GM21737 (cell line): ENCODE data around the gene RAB22A.
"Not testable (repeated sequence)": the region's sequence is repeated elsewhere in the genome, so short reads cannot be mapped to it uniquely, and the experiment has no call there.

ENCODE experiments used
- ATAC-seq: cut with Tn5 transposase; IDR thresholded peaks from one replicate; pipeline ENCODE4 v1.9.1; 2021; ENCODE audit warnings: mild to moderate bottlenecking, moderate library complexity; ENCODE audit not compliant: unreplicated experiment

RAB22A gene

DNA sequence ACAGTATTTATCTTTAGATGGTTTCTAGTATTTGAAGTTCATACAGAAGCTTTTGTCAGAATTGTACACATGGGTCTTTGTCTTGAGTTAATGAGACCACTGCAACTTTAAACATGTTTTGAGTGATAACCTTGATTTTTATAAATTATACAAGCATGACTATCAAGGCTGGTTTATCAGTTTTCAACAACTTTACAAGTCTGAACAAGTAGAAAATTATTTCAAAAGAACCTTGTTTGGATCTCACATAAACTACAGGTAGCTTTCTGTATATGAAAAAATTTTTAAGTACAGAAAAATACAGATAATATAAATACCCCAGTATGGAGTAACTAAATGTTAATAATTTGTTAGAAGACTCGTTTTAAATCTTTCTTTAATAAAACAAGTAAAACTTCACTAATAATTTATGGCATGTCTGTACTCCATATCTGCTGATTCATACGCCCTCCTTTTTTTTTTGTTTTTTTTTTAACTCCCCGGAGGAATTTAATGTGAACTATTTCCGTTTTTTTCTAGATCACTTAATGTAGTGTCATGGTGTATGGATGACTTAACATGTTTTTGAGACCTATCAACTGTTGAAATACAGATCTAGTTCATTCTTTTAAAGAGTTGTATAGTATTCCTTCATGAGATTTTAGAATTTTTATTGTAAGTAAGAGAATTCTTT, 97.8 kb downstream of the RAB22A start:
- no peak for ATAC-seq

DNA sequence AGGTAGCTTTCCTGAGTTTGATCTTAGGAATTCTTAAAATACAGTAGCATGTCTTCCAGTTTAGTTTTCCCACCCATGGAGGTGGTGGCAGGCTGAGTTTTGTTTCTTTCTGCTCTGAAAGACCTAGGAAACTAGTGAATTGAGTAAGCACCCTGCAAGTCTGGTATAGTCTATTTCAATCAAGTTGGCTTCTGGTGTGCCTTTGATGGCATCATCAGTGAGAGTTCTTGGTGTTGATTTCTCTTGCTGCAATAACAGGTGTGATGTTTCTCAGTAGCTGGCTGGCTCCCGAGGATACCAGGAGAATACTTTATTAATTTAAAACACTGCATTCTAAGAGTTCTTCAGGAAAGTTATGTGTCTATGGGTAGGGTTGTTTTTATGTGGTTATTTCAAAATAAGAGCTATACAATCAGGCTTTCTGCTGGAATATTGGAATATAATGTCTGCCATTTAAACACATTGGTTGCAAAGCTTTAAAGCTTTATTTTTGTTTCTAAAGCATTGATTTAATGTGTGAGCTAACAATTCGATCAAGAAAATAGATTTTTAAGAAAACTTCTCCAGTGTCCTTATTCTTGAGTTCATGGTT, 98.5 kb downstream of the RAB22A start:
- peak; percentile 50 for ATAC-seq

GRCh38 chr20:58408603-58409246, 99.2 kb downstream of the RAB22A start:
- no peak for ATAC-seq

- not testable (repeated sequence) for ATAC-seq
Observed at GRCh38 chr20:58414216-58414615, 104.7 kb downstream of the RAB22A start.

DNA sequence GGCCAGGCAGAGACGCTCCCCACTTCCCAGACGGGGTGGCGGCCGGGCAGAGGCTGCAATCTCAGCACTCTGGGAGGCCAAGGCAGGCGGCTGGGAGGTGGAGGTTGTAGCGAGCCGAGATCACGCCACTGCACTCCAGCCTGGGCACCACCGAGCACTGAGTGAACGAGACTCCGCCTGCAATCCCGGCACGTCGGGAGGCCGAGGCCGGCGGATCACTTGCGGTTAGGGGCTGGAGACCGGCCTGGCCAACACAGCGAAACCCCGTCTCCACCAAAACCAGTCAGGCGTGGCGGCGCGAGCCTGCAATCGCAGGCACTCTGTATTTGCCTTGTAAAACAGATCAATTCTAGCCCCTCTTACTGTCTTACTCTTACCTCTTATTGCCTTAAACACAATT, 105.3 kb downstream of the RAB22A start:
- not testable (repeated sequence) for ATAC-seq

DNA sequence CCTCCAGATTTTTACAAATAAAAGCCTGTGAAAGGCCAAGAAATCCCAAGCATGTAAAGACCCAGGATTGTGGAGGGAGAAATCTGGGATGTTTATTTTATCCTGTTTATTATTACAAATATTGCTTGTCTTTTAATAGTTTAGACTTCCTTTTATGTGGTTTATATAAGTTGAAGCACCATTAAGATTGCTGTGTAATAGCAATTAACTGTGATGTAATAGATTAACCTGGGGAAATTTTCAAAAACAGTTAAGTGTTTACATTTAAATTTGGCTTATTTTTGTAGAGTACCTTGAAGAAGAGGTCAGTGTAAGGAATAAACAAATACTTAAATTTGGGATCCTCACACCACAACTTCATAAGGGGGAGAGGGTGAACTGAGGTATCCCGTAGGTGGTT, 106.5 kb downstream of the RAB22A start:
- ATAC-seq, result no peak

DNA sequence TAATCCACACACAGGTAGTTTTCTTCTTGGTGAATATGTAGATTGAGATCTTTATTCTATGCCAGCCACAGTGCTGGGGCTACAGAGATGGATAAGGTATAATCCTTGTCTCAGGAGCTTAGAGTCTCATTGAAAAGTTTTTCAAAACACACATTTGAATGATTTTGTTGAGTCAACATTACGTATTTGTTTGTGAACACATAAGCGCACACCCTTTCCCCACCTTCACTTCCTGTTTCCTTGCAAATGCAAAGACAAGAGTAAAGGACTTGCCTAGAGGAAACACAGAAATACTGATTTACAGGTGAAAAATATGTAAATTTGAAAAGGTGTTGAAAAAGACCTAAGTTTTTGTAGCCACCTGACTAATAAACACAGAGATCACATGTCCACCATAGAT, 107.3 kb downstream of the RAB22A start:
- no peak for ATAC-seq
